Measurements from ENCODE around the gene FLNA.

FLNA gene

GRCh38 chrX:154399527-154400368, 25.3 kb upstream of the FLNA start (continued):
- TF ChIP-seq CSRNP3 (CRISPR knock-in tag; IDR thresholded peaks at IDR 0.05) = no peak
- no peak for TF ChIP-seq ZFP30 (CRISPR knock-in tag; IDR thresholded peaks at IDR 0.05)
- TF ChIP-seq SNAI2 (CRISPR knock-in tag; IDR thresholded peaks at IDR 0.05) = no peak
- no peak for TF ChIP-seq CSDC2 (CRISPR knock-in tag; IDR thresholded peaks at IDR 0.05)
- no peak for TF ChIP-seq TOX (CRISPR knock-in tag; IDR thresholded peaks at IDR 0.05; ENCODE audit: borderline replicate concordance)

GRCh38 chrX:154398668-154399526, 24.5 kb upstream of the FLNA start:
- TF ChIP-seq ZC3H10 (CRISPR knock-in tag; IDR thresholded peaks at IDR 0.05) (no peak), OSR1 (CRISPR knock-in tag; IDR thresholded peaks at IDR 0.05) (no peak), ZNF565 (CRISPR knock-in tag; conservative IDR thresholded peaks at IDR 0.05; ENCODE audit: low read depth) (no peak), BACH2 (CRISPR knock-in tag; IDR thresholded peaks at IDR 0.05; ENCODE audit: borderline replicate concordance) (no peak), GLIS3 (CRISPR knock-in tag; IDR thresholded peaks at IDR 0.05) (no peak), CSRNP3 (CRISPR knock-in tag; IDR thresholded peaks at IDR 0.05) (no peak), RARB (CRISPR knock-in tag; IDR thresholded peaks at IDR 0.05) (no peak), ZNF70 (CRISPR knock-in tag; IDR thresholded peaks at IDR 0.05) (no peak), CSDC2 (CRISPR knock-in tag; IDR thresholded peaks at IDR 0.05) (no peak), CREB5 (CRISPR knock-in tag; IDR thresholded peaks at IDR 0.05; ENCODE audit: low read depth) (no peak), ESRRG (CRISPR knock-in tag; IDR thresholded peaks at IDR 0.05) (no peak), SNAI2 (CRISPR knock-in tag; IDR thresholded peaks at IDR 0.05) (no peak), ZFP3 (CRISPR knock-in tag; IDR thresholded peaks at IDR 0.05) (no peak), TOX (CRISPR knock-in tag; IDR thresholded peaks at IDR 0.05; ENCODE audit: borderline replicate concordance) (no peak), POU6F1 (CRISPR knock-in tag; IDR thresholded peaks at IDR 0.05; ENCODE audit: borderline replicate concordance, low read depth) (no peak), ZFP30 (CRISPR knock-in tag; IDR thresholded peaks at IDR 0.05) (no peak), TCF4 (CRISPR knock-in tag; IDR thresholded peaks at IDR 0.05; ENCODE audit: borderline replicate concordance) (no peak)
- peak; percentile 21 for ATAC-seq

- peak; percentile 56 for ATAC-seq
- TF ChIP-seq CREB5 (CRISPR knock-in tag; IDR thresholded peaks at IDR 0.05; ENCODE audit: low read depth) (peak; percentile 42; the same call in 1 of the 2 replicates), PATZ1 (CRISPR knock-in tag; IDR thresholded peaks at IDR 0.05; ENCODE audit: borderline replicate concordance) (0 out of 2 replicates have a peak, but pooled peaks have one; percentile 16), POU6F1 (CRISPR knock-in tag; IDR thresholded peaks at IDR 0.05; ENCODE audit: borderline replicate concordance, low read depth) (no peak)
Measured at GRCh38 chrX:154397888-154398667, 23.6 kb upstream of the FLNA start, which contains the start of gene RPL10. RPL10 (plus strand) TSS chrX:154398377; CDS start chrX:154398520, 143 bp downstream.
